ENCODE results near the gene UACA. TPM values are rescaled to one million over a fixed set of nuclear protein-coding genes. Genes with fewer than 3 reads are reported as not detected.

UACA gene
- total RNA-seq, 1 donor from 2014 or later: 9.4 TPM

DNA sequence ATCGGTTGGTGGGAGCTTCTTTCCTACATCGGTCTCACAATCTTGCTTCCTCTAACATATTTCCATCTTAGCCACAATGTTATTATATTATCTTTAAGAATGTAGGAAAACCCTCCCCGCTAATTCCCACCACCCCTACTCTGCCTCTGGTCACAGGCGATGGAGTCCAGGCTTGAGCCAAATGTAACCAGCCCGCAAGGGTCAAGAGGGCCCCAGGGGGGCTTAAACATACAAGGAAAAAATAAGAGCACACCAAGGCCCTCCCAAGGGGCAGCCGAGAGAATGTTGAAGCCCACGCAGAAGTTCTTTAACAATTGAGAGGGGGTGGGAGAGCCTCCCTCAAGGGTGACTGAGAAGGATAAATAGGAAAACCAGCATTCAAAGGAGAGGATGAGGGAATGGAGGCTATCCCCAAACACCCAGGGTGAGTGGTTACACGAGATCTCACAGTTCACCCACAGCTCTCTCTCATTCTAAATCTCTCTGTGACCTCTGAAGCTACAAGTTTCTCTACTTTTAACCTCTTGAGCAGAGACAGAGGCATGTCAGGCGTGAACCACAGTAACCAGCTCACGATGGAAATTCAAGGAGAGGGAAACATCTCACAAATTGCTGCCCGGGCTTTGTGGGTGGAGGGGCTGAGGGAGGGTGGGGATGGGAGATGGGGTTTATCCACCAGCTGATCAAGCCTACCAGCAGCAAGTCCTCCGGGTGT, 31.4 kb upstream of the UACA start:
- no peaks in the 10 kb centered on the region for H3K27me3 ChIP-seq (ENCODE audit: control insufficient read depth, insufficient read depth, low read length)
- no peak overlapping the region for H3K4me3 ChIP-seq (ENCODE audit: low read depth, low read length)
- DNase-seq (ENCODE audit: low read depth): no peak
- H3K36me3 ChIP-seq (ENCODE audit: control insufficient read depth, insufficient read depth, low read length): no peaks in the 10 kb centered on the region
- TF ChIP-seq, protein P1, sequence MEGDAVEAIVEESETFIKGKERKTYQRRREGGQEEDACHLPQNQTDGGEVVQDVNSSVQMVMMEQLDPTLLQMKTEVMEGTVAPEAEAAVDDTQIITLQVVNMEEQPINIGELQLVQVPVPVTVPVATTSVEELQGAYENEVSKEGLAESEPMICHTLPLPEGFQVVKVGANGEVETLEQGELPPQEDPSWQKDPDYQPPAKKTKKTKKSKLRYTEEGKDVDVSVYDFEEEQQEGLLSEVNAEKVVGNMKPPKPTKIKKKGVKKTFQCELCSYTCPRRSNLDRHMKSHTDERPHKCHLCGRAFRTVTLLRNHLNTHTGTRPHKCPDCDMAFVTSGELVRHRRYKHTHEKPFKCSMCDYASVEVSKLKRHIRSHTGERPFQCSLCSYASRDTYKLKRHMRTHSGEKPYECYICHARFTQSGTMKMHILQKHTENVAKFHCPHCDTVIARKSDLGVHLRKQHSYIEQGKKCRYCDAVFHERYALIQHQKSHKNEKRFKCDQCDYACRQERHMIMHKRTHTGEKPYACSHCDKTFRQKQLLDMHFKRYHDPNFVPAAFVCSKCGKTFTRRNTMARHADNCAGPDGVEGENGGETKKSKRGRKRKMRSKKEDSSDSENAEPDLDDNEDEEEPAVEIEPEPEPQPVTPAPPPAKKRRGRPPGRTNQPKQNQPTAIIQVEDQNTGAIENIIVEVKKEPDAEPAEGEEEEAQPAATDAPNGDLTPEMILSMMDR (IDR thresholded peaks at IDR 0.05; ENCODE audit: insufficient read depth, low read length, poor library complexity, severe bottlenecking): no peak

DNA sequence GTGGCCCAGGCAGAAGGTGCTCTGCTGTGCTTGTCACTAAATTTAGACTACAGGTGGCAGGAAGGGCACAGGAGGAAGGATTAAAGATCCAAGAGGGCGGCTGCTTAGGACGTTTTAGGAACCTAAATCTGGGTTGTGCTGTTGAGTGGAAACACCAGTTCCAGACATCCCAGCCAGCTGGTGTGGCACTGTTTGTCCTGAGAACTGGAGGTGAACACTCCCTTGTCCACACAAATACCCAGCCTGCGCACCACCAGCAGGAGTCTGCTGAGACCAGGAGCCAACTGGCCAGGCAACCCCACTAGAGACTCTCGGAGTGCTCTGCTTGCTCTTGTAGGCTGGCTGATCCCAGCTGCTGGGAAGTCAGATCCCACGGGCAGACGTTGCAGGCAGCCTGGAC, 30.3 kb upstream of the UACA start:
- H3K4me3 ChIP-seq (ENCODE audit: low read depth, low read length): no peak overlapping the region
- H3K27me3 ChIP-seq (ENCODE audit: control insufficient read depth, insufficient read depth, low read length): no peaks in the 10 kb centered on the region
- H3K36me3 ChIP-seq (ENCODE audit: control insufficient read depth, insufficient read depth, low read length): no peaks in the 10 kb centered on the region
- DNase-seq (ENCODE audit: low read depth): no peak
- TF ChIP-seq, protein P1 (IDR thresholded peaks at IDR 0.05; ENCODE audit: insufficient read depth, low read length, poor library complexity, severe bottlenecking): no peak

DNA sequence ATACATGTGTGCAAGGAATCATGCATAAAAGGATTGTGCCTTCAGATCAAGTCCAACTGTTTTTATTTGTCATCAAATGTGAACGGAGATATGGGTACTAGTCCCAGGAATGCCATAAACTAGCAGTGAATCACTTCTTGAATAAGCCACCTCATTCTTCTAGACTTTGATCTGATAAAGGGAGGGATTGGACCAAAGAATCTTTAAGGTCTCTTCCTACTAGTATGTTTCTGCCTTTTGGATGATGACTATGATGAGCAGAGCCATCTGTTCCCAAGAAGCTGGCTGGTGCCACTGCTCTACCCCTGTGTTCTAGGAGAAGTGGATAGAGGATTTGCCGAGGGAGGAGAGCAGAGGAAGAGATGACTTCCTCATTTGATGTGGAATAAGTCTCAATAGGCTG, 28.8 kb upstream of the UACA start:
- H3K27me3 ChIP-seq (ENCODE audit: control insufficient read depth, insufficient read depth, low read length): no peaks in the 10 kb centered on the region
- H3K4me3 ChIP-seq (ENCODE audit: low read depth, low read length): no peak overlapping the region
- TF ChIP-seq, protein P1 (IDR thresholded peaks at IDR 0.05; ENCODE audit: insufficient read depth, low read length, poor library complexity, severe bottlenecking): no peak
- peak; percentile 66 for DNase-seq (ENCODE audit: low read depth)
- no peaks in the 10 kb centered on the region for H3K36me3 ChIP-seq (ENCODE audit: control insufficient read depth, insufficient read depth, low read length)

DNA sequence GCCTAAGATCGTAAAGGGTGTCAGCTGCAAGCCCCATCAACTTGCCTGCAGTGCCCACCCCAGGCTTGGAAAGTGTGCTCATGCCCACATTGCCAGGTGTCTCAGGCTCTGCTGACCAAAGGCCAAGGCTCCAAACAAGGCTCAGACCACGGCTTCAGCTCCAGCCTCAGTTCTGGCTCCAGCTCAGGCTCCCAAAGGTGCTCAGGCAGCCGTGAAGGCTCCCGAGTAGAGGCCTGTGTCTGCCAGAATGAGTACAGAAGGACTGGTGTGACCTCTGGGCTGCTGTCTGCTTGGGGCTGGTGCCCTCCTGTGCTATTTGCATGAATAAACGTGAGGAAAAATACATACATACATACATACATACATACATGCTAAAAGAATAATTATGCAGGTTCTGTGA, 27.9 kb upstream of the UACA start:
- no peak for DNase-seq (ENCODE audit: low read depth)
- no peaks in the 10 kb centered on the region for H3K27me3 ChIP-seq (ENCODE audit: control insufficient read depth, insufficient read depth, low read length)
- no peak overlapping the region for H3K4me3 ChIP-seq (ENCODE audit: low read depth, low read length)
- TF ChIP-seq, protein P1 (IDR thresholded peaks at IDR 0.05; ENCODE audit: insufficient read depth, low read length, poor library complexity, severe bottlenecking): no peak
- H3K36me3 ChIP-seq (ENCODE audit: control insufficient read depth, insufficient read depth, low read length): no peaks in the 10 kb centered on the region

DNA sequence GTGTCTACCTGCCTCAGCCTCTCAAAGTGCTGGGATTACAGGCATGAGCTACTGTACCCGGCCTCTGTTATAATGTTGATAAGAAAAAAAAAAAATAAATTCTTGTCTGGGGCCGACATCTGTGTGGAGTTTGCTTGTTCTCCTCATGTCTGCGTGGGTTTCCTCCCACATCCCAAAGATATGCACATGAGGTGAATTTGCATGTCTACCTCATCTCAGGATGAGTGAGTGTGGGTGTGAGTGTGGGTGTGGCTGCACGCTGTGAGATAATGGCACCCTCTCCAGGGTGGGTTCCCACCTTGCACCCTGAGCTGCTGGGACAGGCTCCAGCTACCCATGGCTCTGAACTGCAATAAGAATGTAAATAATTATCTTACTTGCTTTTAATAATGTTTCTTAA, 25.9 kb upstream of the UACA start:
- Histone ChIP-seq H3K27me3 (ENCODE audit: control insufficient read depth, insufficient read depth, low read length) (no peaks in the 10 kb centered on the region), H3K4me3 (ENCODE audit: low read depth, low read length) (no peak overlapping the region), H3K36me3 (ENCODE audit: control insufficient read depth, insufficient read depth, low read length) (no peaks in the 10 kb centered on the region)
- no peak for DNase-seq (ENCODE audit: low read depth)
- TF ChIP-seq, protein P1 (IDR thresholded peaks at IDR 0.05; ENCODE audit: insufficient read depth, low read length, poor library complexity, severe bottlenecking): no peak
